HG03045 (cell line): Measurements from ENCODE around the gene MYO1E.

Experiments
- ATAC-seq: cut with Tn5 transposase; IDR thresholded peaks from one replicate; pipeline ENCODE4 v1.9.1; 2021; ENCODE audit warnings: mild to moderate bottlenecking, moderate library complexity; ENCODE audit not compliant: unreplicated experiment

Gene MYO1E

GRCh38 chr15:59240036-59240435 is 132.6 kb downstream of the MYO1E start:
- ATAC-seq = no peak

DNA sequence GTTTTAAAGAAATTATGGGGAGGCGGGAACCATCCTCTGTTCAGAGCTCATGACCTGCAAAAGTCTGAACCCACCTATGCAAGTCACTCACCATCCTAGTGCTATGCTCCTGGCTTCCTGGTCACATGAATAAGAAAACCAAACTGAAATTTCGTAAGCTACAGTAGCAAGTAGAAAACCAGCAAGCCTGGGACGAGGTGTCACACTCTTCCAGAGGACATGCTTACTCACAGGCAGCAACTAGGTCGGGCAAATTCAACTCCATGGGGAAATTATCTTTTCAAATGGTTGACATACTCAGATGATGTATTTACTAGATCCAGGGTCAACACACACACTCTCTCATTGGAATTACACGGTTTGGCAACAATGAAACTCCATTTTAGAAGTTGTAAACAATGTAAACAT is 134.7 kb downstream of the MYO1E start:
- ATAC-seq = peak; percentile 54

GRCh38 chr15:59237119-59237855 is 135.4 kb downstream of the MYO1E start:
- peak; percentile 56 for ATAC-seq

GRCh38 chr15:59236394-59236793 is 136.3 kb downstream of the MYO1E start:
- no peak for ATAC-seq

DNA sequence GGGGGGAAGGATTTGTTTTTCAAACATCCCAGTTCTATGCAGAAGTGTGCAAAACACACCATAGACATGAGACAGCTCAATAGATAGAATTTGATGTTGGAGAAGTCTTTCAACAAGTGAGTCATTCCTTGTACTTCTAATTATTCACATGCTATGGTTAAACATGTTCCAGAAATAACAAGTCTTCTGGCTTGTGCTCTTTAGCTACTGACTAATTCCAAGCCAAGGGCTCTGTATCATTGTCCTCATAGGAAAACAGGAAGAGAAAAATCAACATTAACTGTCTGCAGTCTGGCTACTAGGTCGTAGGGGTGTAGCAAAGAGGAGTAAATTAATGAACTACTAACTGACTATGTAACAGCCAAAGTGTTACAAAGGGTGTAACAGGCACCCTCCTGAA is 140.2 kb downstream of the MYO1E start:
- ATAC-seq = no peak

DNA sequence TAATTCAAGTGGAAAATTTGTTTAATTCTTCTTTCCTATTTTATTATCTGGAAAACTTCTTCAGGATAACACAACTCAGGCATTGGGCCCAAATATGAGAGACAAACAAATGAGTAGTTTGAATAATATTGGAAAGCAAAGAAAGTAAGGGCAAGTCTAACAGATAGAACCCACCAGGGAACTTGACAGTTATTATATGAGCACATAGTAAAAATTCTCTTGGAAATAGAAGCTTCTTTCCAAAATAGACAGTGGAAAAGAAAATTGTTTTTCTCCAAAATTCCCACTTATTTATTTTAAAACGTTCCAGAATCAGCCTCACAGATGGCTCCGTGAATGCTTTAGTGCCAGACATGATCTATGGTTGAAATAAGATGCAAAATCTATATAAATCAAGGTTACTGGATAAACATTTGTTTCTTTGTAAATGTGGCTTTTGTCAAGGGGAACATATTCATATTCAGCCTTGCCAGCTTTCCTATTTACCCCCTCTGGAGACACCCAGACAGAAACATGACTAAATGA is 142.1 kb downstream of the MYO1E start:
- no peak for ATAC-seq

GRCh38 chr15:59229453-59229852 is 143.2 kb downstream of the MYO1E start:
- ATAC-seq = no peak

DNA sequence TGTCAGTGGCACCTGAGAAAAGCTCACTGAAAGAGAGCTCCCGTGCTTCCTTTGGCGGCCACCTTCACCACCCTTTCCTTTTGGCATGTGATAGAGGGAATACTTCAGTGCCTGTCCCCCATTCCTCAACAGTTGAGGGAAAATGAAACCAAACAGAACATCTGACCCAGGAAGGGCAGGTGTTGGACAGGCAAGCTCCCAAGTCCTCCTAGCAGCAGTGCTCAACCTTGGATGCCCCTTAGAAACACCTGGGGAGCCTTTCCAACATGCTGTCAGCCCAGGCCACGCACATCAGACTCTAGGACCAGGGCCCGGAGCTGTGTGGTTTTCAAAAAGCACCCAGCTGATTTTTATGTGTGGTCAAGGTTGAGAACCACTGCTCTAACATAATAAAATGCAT is 143.7 kb downstream of the MYO1E start:
- no peak for ATAC-seq

GRCh38 chr15:59227021-59227420 is 145.7 kb downstream of the MYO1E start:
- ATAC-seq = no peak

GRCh38 chr15:59224474-59224873 is 148.2 kb downstream of the MYO1E start:
- ATAC-seq = no peak

DNA sequence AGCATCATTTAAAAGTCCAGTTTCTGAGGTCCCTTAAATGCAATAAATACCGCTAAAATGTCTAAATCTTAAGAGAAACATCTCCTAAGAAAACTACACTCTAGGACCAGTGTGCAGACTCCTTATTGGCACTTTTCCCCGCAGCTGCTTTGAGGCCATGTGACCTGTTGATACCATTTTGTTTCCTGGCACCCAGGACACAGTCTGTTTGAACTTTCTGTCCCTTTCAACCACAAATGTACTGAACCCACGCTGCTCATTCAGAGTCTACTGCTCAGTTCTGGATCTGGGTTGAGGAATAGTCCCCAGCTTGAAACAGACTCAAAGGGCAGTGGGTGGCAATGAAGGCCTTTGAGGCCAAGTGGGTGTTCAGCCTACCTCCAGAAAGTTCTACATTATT is 148.9 kb downstream of the MYO1E start:
- ATAC-seq = no peak

DNA sequence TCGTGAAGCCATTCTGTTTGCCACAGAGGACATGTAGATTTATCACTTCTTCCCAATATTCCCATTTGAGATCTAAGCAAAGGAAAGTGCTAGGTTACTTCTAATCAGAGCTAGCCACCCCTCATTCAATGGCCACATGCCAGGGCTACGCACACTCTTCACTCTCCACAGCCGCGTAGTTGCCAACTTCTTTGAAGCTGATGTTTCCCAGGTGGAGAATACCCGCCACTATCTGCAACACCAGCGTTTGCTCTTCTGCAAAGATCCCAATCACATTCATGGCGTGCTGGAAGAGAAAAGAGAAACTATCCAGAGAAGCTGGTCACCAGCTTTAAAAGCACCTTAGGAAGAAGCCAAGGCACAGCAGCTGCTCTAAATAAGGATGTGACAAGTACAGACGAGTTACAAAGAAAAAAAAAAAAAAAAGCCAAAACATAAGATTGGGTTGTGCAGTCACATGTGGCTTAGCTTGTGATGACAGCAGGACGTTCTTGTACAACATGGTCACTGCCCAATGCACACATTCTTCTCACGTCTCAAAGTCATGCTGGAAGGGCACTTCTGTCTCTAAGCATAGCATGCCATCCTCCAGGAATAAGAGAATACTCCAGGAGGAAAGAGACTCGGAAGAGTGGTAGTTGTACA is 149.6 kb downstream of the MYO1E start:
- no peak for ATAC-seq

- ATAC-seq = no peak
Observed at GRCh38 chr15:59221511-59222505, 150.9 kb downstream of the MYO1E start.

- no peak for ATAC-seq
Observed at GRCh38 chr15:59218710-59219109, 154.0 kb downstream of the MYO1E start.

DNA sequence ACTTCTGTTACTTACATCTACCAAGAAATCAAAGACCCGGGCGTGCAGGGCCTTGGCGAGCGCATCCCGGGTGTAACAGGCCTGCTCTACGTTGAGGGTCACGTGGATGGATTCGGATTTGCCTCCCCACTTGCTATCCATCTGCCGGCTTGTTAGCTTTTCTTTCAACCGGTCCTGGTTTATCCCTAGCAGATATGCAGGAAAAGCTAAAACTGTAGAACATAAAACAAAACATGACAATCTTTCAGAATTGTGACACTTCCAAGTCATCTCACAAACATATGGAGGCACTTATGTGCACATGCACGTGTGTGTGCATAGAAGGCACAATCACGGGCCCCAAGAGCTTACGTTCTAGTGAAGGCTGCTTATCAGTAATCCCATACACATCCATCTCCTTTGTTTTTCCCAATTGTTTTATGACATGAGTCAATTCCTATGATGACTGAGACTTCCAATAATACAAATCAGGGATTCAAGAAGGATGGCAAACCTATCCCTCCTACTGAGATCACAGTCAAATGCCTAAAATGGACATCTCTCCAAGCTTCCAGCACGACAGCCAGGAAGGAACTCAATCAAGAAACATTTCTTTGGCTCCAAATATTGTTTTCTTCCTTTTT is 154.7 kb downstream of the MYO1E start:
- ATAC-seq = no peak

- ATAC-seq = no peak
Observed at GRCh38 chr15:59216911-59217310, 155.8 kb downstream of the MYO1E start.

- no peak for ATAC-seq
Observed at GRCh38 chr15:59210186-59210585, 162.5 kb downstream of the MYO1E start.

- no peak for ATAC-seq
Observed at GRCh38 chr15:59208613-59209249, 163.9 kb downstream of the MYO1E start.

- ATAC-seq = no peak
Observed at GRCh38 chr15:59206623-59207183, 166.0 kb downstream of the MYO1E start, which contains the start of gene LDHAL6B. Gene LDHAL6B, plus strand, starts transcription at chr15:59206843. Its CDS starts 98 bp downstream, at chr15:59206941.
